Measurements from ENCODE around the gene GJC2. TPM values are rescaled to one million over a fixed set of nuclear protein-coding genes. Genes with fewer than 3 reads are reported as not detected.
A peak's percentile ranks its signal among the peaks of the same experiment; 100 is the strongest.

Gene GJC2
- total and polyA plus RNA-seq, 2 donors from 2014 or later, result 0.73 to 6.0 TPM

GRCh38 chr1:228194436-228194835 is 44.7 kb downstream of the GJC2 start:
- no peak for TF ChIP-seq CTCF (IDR thresholded peaks at IDR 0.05; ENCODE audit: borderline replicate concordance, extremely low read depth, insufficient read depth)
- no peak overlapping the region for H3K27ac ChIP-seq (ENCODE audit: low read depth in 2 of 2, low read length in 2 of 2)
- peaks cover 0 to 9% (median 0%) of the 10 kb centered on the region in 3 donors for H3K9me3 ChIP-seq (ENCODE audit: control insufficient read depth in 2 of 3, insufficient read depth in 1 of 3, low read length in 3 of 3)
- no peaks in the 10 kb centered on the region for H3K4me1 ChIP-seq (ENCODE audit: control insufficient read depth in 2 of 3, insufficient read depth in 2 of 3, low read depth in 1 of 3, low read length in 3 of 3)
- DNase-seq (peak in 2 of 5 donors; percentile 9 to 12), FAIRE-seq (no peak)
- no peak overlapping the region for H3K4me3 ChIP-seq (ENCODE audit: low read length in 3 of 3)
- no peaks in the 10 kb centered on the region for H3K27me3 ChIP-seq (ENCODE audit: control insufficient read depth, insufficient read depth, low read length)
- intact Hi-C loops (cut with DNase I), result no loop called here
- no peaks in the 10 kb centered on the region for H3K36me3 ChIP-seq (ENCODE audit: control insufficient read depth in 2 of 3, insufficient read depth in 3 of 3, low read length in 3 of 3)
- H3K9ac ChIP-seq (ENCODE audit: low read length in 3 of 3), result no peak overlapping the region

GRCh38 chr1:228194921-228195812 is 45.4 kb downstream of the GJC2 start:
- no peak overlapping the region for H3K4me3 ChIP-seq (ENCODE audit: low read length in 3 of 3)
- no peak for TF ChIP-seq CTCF (IDR thresholded peaks at IDR 0.05; ENCODE audit: borderline replicate concordance, extremely low read depth, insufficient read depth)
- no peaks in the 10 kb centered on the region for H3K27me3 ChIP-seq (ENCODE audit: control insufficient read depth, insufficient read depth, low read length)
- intact Hi-C loops (cut with DNase I), result no loop called here
- DNase-seq (no peak), FAIRE-seq (no peak)
- H3K27ac ChIP-seq (ENCODE audit: low read depth in 2 of 2, low read length in 2 of 2), result no peak overlapping the region
- H3K4me1 ChIP-seq (ENCODE audit: control insufficient read depth in 2 of 3, insufficient read depth in 2 of 3, low read depth in 1 of 3, low read length in 3 of 3), result no peaks in the 10 kb centered on the region
- peaks cover 0 to 14% (median 0%) of the 10 kb centered on the region in 3 donors for H3K9me3 ChIP-seq (ENCODE audit: control insufficient read depth in 2 of 3, insufficient read depth in 1 of 3, low read length in 3 of 3)
- H3K36me3 ChIP-seq (ENCODE audit: control insufficient read depth in 2 of 3, insufficient read depth in 3 of 3, low read length in 3 of 3), result no peaks in the 10 kb centered on the region
- H3K9ac ChIP-seq (ENCODE audit: low read length in 3 of 3), result no peak overlapping the region

GRCh38 chr1:228197555-228198147 is 47.9 kb downstream of the GJC2 start:
- Histone ChIP-seq H3K4me1 (ENCODE audit: control insufficient read depth in 2 of 3, insufficient read depth in 2 of 3, low read depth in 1 of 3, low read length in 3 of 3) (no peaks in the 10 kb centered on the region), H3K4me3 (ENCODE audit: low read length in 3 of 3) (no peak overlapping the region), H3K9ac (ENCODE audit: low read length in 3 of 3) (no peak overlapping the region), H3K27ac (ENCODE audit: low read depth in 2 of 2, low read length in 2 of 2) (no peak overlapping the region), H3K36me3 (ENCODE audit: control insufficient read depth in 2 of 3, insufficient read depth in 3 of 3, low read length in 3 of 3) (no peaks in the 10 kb centered on the region), H3K27me3 (ENCODE audit: control insufficient read depth, insufficient read depth, low read length) (no peaks in the 10 kb centered on the region), H3K9me3 (ENCODE audit: control insufficient read depth in 2 of 3, insufficient read depth in 1 of 3, low read length in 3 of 3) (peaks cover 0 to 14% (median 0%) of the 10 kb centered on the region in 3 donors)
- DNase-seq, result peak in 2 of 5 donors; percentile 9 to 12
- no peak for FAIRE-seq
- intact Hi-C loops (cut with DNase I), result no loop called here
- TF ChIP-seq CTCF (IDR thresholded peaks at IDR 0.05; ENCODE audit: borderline replicate concordance, extremely low read depth, insufficient read depth), result no peak
